NCI-H524 treated with DMSO at 0.1 percent for 48 hours (cell line): Measurements from ENCODE around the gene SLC5A5.
A peak's percentile ranks its signal among the peaks of the same experiment; 100 is the strongest.

Experiments used
- DNase-seq: peaks from one replicate; lab custom pipeline; 2025; lab: John Stamatoyannopoulos, UW

Gene SLC5A5

DNA sequence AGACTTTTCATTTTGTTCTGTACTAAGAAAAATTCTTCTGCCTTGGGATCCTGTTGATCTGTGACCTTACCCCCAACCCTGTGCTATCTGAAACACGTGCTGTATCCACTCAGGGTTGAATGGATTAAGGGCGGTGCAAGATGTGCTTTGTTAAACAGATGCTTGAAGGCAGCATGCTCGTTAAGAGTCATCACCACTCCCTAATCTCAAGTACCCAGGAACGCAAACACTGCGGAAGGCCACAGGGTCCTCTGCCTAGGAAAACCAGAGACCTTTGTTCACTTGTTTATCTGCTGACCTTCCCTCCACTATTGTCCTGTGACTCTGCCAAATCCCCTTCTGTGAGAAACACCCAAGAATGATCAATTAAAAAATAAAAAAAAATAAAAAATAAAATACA, 47.4 kb downstream of the SLC5A5 start:
- peak; percentile 50 for DNase-seq

- no peak for DNase-seq
Measured at GRCh38 chr19:17920527-17920926, 48.8 kb downstream of the SLC5A5 start.

DNA sequence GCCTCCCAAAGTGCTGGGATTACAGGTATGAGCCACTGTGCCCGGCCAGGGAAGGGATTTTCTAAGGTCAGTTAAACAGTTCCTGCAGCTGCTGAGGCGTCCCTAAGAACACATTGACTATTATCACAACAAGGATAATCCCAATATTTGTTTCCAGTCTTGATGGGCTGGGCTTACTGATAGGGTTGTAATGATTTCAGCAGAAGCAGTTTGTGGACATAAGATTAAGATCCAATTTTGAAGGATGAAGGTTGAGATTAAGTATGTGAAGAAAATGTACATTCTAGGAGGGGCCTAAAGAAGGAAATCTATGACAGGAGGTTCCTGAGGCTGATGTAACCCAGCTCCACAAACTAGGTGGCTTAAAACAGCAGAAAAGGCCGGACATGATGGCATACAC, 50.4 kb downstream of the SLC5A5 start:
- no peak for DNase-seq

GRCh38 chr19:17926044-17926443, 54.3 kb downstream of the SLC5A5 start:
- no peak for DNase-seq

GRCh38 chr19:17929056-17929455, 57.3 kb downstream of the SLC5A5 start:
- no peak for DNase-seq

GRCh38 chr19:17931532-17932191, 59.9 kb downstream of the SLC5A5 start:
- DNase-seq = no peak

DNA sequence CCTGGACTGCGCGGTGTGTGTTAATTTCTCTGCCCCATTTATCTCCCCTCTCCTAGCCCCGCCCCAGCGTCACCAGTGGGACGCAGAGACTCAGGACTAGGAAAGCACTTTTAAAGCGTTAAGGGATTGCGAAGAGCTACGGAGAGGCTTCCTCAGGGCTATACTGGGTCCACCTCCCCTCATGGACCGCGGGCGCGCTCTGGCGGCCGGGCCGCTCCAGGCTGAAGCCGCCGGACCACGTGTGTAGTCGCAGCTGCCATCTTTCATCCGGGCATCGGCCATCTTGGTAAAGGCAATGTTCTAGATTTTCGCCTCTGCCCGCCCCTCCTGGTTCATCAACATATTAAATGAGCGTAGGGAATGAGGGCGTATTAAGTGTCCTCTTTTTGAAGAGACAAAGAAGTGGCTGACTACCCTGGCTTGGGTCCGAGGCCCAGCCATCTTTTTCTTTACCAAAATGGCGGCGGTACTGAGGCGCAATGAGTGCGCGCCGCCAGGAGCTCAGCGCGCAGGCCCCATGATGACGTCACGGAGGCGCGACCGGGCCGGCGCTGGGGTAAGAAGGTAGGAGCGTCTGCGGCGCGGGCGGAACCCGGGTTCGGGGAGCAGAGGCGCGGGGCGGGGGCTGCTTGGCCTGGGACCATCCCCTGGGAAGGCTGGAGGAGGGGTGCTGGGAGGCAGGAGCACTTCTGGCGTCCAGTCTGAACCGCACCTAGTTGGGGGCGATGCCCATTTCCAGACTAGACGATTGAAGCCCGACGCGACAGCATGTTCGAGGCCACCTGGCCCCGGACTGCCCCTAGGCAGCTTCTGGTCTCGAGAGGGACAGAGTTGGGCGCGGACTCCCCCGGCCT, 61.0 kb downstream of the SLC5A5 start, which contains the start of gene CCDC124:
TSS of gene CCDC124 (plus strand) at position 531 of the 854 bp plus-strand sequence. CDS start 3,406 bp downstream, outside the sequence.
- peak; percentile 59 for DNase-seq

DNA sequence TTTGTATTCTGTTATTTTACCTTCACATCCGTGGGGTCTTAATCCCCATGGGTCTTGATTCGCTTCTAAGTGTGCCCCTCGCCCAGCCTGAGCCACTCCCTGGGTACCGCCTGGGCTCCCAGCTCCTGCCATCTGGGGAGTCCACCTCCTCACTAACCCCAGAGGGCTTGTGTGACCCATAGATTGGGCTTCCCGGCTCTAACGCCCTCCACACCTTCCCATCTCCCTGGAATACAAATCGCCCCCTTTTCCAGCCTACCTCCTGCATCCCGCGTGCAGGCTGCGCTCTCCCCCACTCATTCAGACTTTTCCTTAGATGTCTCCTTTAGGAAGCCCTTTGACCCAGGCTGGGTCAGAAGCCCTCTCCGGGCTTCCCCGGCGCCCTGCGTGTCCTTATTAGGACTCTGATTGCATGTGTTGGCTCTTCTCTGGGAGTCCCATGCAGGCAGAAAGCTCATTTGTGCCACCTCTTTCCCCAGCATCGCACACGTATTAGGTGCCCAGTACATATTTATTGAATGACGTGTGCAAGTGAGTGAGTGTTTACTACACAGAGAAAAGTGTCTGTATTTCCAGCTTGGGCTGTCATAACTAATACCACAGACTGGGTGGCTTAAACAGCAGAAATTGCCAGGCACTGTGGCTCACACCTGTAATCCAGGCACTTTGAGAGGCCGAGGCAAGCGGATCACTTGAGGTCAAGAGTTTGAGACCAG, 61.8 kb downstream of the SLC5A5 start:
- no peak for DNase-seq

GRCh38 chr19:17936379-17936778, 64.6 kb downstream of the SLC5A5 start:
- DNase-seq = no peak

GRCh38 chr19:17937371-17937900, 65.7 kb downstream of the SLC5A5 start:
- no peak for DNase-seq

GRCh38 chr19:17938092-17938845, 66.5 kb downstream of the SLC5A5 start:
- no peak for DNase-seq

- no peak for DNase-seq
Measured at GRCh38 chr19:17942181-17942580, 70.4 kb downstream of the SLC5A5 start.

DNA sequence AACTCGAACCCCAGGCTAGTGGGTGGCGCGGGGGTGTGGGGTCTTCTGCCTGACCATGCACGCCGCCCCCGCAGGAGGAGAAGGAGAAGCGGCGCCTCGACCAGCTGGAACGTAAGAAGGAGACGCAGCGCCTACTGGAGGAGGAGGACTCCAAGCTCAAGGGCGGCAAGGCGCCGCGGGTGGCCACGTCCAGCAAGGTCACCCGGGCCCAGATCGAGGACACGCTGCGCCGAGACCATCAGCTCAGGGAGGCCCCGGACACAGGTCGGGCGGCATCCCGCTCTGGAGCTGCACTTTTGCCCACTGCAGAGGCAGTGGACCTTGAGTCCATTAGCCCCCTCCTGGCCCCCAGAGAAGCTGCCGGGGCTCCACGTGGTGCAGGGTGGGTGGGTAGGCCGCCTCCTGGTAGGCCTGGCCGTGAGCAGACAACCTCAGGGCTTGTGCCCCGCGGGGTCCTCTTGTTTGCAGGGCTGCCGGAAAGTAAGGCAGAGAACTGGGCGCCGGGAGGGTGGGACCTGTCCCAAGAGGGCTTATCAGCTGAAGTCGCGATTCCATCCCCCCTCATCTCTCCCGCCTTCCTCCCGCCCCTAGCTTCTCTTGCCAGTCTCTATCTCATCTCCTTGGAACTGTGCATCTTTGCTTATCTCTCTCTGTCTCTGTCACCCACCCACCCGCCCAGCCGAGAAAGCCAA, 71.0 kb downstream of the SLC5A5 start:
- no peak for DNase-seq

DNA sequence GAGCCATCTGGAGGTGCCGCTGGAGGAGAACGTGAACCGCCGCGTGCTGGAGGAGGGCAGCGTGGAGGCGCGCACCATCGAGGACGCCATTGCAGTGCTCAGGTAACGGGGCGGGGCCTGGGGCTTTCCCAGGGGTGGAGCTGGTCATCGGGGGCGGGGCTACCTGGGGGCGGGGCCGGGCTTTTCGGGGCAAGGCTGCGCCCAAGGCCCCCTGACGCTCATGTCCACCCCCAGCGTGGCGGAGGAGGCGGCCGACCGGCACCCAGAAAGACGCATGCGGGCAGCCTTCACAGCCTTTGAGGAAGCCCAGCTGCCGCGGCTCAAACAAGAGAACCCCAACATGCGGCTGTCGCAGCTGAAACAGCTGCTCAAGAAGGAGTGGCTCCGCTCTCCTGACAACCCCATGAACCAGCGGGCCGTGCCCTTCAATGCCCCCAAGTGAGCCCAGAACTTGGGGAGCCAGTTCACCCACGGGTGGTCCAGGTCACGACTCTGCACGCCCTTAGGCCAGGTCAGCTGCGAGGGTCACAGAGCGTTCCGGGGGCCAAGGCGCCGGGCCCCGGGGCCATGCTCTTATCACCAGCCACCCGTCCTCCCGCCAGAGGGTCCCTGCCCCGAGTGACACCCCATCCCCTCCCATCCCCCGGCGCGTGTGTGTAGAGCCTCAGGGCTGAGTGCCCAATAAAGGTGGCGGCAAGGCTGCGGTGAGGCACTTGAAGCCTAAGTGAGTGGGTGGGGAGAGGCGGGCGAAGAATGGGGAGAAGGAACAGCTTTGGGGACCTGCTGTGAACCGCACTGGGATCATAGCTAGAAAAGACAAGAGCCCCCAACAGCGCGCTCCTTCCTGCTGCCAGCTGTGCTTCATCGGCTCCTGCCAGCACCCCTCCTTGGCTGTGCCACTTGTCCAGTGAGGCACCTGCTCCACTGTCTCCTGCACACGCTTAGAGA, 71.8 kb downstream of the SLC5A5 start:
- no peak for DNase-seq

DNA sequence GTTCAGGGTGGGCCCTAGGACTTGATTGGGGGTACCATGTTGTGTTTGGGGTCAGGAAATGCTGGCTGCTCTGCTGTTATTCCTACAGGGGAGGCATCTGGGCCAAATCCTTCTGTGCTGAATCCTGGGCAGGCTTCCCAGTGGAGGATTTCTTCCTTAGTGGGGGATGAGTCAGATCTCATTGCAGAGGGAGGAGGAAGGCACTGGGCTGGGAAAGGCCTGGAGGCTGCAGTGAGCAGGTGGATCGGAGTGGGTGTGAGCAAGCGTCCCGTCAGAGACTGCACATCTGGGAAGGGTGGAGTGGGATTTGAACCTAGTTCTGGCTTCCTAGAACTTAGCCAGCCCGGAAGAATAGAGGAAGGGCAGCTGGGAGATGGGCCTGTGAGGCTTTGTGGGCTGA, 72.6 kb downstream of the SLC5A5 start:
- no peak for DNase-seq
